NCI-H2171 treated with DMSO at 0.1 percent for 48 hours (cell line): ENCODE results near the gene MRPL43.
A peak's percentile ranks its signal among the peaks of the same experiment; 100 is the strongest.
"Not testable (repeated sequence)": the region's sequence is repeated elsewhere in the genome, so short reads cannot be mapped to it uniquely, and the experiment has no call there.

Experiments
- DNase-seq: peaks from one replicate; lab custom pipeline; 2025; lab: John Stamatoyannopoulos, UW

The MRPL43 gene

DNA sequence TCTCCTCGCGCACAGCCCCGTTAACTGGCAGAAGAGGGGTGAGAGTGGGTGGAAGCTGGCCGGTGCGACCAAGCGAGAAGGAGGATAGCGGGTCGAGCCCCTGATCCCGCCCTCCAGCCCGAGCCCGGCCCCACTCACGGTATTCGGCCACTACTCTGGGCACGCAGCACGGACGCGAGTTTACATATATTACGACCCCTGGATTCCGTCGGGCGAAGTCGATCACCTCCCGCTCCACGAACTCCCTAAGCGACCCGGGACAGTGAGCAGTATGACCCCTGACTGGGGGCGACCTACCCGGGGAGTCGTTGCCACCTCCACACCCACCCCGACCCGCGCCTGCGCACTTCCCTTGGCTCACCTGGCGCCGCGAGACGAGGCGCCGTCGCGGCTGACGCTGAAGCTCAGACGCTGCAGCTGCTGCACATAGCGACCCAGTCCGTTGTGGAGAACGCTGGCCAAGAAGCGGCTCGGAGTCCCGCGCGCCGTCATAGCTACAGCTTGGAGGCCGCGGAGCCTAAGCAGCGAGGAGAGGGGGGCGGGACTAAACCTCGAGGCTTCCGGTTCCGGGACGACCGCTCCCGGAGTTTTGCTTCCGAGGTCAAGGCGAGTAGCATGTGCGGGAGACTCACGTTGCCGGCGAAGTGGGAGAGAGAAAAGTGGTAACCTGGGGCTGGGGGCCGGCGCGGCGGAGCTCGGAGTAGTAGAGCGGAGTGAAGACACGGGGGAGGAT lies at the start of gene MRPL43, which contains the start of gene TWNK:
Gene MRPL43 (minus strand): TSS at position 546 of the 733 bp plus-strand sequence. CDS start 54 bp downstream, at position 492.
Gene TWNK (plus strand): TSS at position 592 of the 733 bp plus-strand sequence. CDS start 668 bp downstream, outside the sequence.
- DNase-seq = peak; percentile 47

DNA sequence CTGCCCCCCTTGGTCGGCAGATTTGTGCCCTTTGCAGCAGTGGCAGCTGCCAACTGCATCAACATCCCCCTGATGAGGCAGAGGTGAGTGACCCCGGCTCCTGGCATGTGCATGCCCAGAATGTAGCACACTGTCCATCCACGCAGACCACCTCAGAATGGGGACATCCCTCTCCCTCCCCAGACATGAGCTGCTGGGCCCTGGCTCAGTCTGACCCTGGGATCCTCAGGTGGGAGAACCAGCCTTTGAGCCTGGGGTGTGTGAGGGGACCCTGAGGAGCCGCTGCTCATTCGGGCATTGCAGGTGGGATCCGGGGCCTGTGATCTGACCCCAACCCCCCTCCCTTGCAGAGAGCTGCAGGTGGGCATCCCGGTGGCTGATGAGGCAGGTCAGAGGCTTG lies 49.4 kb upstream of the MRPL43 start:
- DNase-seq = no peak

DNA sequence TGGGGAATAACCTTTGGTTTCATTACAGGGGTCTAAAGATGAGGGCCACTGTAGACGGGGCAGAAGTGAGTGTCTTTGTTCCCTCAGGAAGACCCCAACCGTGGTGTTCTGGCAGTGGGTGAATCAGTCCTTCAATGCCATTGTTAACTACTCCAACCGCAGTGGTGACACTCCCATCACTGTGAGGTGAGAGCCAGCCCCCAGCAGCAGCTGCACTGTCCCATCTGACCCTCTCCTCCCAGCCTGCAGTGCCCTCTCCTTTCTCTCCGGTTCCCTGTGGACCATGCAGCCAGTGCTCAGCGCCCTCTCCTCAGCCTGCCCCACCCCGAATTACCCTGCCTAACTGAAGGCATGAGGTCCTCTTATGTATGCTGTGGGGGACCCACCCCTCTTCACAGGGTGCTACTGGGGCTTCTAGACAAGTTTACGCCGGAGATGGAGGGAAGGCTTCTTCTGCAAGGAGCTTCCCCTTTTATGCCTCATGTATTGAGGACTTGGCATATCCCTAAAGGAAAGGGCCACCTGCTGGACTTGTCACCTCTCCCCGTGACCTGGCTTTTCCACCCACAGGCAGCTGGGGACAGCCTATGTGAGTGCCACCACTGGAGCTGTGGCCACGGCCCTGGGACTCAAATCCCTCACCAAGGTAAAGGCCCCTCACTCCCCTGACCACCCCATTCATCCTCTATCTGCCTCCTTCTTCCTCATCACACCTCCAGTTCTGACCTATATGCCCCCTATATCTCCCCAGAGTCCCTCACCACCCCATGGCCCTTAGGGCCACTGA lies 48.8 kb upstream of the MRPL43 start:
- DNase-seq = no peak

DNA sequence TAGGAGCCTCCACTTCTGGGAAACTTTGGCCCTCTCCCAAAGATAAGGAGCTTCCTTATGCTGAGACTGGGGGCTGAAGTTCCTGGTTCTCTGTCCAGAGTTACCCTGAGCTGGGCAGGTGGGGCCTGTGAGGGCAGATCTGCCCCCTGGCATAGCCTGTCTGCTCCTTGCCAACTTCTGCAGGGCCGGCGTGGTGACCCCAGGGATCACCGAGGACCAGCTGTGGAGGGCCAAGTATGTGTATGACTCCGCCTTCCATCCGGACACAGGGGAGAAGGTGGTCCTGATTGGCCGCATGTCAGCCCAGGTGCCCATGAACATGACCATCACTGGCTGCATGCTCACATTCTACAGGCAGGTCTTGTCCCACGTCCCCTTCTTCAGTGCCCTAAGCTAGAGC lies 48.0 kb upstream of the MRPL43 start:
- no peak for DNase-seq

DNA sequence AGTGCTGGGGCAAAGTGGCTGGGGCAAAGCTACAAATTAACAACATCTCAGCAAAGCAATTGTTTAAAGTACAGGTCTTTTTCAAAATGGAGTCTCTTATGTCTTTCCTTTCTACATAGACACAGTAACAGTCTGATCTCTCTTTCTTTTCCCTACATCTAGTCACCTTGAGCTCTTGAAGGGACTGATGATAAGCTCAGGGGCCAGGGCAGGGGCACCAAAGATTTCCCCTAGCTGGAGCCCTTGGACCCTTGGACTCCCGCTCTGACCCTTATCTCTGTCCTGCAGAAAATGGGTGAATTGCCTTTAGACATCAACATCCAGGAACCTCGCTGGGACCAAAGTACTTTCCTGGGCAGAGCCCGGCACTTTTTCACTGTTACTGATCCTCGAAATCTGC lies 47.1 kb upstream of the MRPL43 start:
- not testable (repeated sequence) for DNase-seq

DNA sequence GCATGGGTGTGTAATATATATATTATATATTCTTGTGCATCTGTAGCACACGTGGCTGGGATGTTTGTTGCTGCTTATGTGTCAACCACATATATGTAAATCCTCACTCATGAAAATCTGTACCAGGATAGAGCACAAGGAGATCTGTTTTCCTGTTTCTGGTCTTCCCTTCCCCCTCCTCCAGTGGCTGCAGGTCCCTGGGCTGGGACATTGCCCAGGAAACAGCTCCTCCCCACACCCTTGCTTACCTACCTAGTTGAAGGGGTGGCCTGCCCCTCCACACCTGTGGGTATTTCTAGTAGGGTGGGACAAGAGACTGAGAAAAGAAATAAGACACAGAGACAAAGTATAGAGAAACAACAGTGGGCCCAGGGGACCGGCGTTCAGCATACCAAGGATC lies 46.0 kb upstream of the MRPL43 start:
- no peak for DNase-seq

DNA sequence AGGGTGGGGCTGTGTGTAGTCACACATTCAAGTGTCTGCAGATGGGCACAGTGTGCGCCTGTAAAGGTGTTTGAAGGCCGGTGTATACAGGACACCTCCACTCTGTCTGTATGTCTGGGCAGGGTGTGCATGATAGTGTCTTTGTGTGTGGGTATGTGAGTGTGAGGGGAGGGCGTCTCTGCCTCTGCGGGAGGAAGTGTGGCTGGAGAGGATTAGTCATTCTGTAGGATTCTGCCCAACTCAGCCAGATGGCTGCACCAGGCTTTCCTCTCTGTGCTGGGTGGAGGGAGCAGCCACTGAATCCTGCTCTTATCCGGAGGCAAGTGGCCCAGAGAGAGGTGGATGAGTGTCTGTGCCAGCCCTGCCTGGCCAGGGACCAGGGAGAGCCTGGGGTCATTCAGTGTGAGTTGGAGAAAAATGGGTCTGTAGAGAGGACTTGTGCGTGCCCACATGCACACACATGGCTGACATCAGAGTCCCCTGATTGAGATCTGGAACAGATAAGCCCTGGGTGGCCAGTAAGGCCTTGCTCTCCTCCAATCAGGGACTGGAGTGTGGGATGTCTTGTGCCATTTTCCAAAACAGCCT lies 45.4 kb upstream of the MRPL43 start:
- peak; percentile 48 for DNase-seq

DNA sequence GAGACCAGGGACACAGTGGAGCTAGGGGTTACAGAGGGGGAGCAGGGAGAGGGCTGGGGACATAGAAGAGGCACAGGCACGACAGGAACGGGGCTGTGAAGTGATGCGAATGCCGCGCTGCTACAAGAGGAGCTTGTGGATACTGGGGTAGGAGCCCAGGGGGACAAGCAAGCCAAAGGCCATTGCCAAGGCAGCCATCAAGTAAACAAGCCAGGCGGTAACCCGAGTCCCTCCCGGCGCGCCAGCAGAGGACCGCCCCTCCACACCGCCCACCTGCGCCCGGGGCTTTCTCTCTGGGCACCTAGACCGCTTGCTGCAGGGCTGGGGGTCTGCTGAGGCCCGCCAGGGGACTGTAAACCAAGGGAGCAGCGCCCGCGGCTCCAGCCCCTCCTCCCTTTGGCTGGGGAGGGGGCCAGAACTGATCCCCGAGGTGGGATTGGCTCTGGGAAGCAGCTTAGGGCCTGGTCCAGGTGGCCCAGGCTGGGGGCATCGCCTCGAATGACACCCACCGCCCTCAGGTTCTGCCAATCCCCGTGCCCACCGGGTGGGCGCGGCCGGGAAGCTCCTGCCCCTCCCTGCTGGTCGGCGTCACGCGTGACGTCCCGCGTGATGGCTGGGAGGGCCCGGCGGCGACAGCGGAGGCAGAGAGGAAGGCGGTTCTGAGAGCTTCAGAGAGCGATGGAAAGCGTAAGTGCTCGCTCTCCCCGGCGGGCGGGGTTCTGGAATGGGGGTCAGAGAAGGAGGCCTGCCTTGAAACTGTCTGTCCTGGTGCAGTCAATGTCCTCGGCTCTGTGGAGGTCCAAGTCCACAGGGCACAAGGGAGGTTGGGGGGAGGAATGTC lies 44.7 kb upstream of the MRPL43 start:
- peak; percentile 68 for DNase-seq

DNA sequence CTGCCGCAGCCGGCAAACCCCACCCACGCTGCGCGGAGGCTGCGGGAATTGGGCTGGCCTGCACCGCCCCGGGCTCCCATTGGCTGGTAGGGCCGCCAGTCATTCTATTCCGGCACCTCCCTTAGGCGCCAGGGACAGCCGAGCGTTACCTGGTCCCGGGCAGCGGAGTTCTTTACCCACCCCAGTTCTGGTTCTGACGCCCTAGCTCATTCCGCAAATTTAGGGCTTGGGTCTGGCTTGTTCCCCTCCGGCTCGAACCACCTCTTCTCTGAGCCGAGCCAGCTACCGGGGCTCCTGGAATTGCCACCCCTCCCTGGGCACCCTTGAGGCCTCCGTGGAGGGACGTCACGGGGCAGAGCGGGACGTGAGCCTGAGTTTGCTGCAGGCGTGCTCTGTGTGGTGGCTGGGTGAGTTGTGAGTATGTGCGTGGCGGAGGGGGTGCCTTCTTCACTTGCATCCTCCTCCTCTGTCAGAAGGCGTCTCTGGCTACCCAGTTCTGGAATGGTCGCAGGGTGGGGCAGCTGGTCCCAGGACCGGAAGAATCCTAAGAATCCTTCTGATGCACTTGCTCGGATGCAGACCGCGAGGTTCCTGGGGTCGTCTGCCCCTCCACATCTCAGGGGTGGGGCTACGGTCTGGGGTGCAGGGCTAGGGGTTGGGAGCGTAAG lies 44.0 kb upstream of the MRPL43 start, which contains the start of the genes PDZD7 and SFXN3:
Gene PDZD7 (minus strand): TSS at position 2 of the 668 bp plus-strand sequence. CDS start 910 bp downstream, outside the sequence.
Gene SFXN3 (plus strand): TSS at position 107 of the 668 bp plus-strand sequence. CDS start 3,461 bp downstream, outside the sequence.
- DNase-seq = peak; percentile 78

DNA sequence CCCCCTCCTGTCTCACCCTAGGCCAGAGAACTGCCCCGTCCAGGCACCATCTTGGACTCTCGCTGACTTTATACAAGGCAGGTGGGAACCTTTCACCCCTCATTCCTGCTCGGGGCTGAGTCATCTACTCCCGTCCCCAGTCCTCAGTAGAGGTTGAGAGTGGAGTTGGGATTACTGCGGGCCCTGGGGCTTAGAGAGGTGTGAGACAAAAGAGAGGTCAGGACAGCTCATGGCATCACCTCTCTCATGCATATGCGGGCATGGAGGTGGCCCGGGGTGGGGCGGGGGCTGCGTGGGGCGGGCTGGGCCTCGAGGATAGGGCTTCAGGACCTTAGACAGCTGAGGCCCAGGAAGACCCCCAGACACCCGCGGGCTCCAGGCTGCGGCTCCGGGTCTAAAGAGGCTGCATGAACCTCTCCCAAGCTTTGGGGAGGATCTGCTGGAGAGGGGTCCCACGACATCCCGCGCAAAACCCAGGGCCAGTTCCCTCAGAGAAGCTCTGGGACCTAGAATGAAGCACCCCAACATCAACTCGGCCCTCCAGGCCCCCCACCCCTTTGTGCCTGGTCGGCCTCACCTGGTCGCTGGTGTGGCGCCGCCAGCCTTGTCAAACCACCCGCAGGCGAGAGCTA lies 43.3 kb upstream of the MRPL43 start:
- DNase-seq = no peak

DNA sequence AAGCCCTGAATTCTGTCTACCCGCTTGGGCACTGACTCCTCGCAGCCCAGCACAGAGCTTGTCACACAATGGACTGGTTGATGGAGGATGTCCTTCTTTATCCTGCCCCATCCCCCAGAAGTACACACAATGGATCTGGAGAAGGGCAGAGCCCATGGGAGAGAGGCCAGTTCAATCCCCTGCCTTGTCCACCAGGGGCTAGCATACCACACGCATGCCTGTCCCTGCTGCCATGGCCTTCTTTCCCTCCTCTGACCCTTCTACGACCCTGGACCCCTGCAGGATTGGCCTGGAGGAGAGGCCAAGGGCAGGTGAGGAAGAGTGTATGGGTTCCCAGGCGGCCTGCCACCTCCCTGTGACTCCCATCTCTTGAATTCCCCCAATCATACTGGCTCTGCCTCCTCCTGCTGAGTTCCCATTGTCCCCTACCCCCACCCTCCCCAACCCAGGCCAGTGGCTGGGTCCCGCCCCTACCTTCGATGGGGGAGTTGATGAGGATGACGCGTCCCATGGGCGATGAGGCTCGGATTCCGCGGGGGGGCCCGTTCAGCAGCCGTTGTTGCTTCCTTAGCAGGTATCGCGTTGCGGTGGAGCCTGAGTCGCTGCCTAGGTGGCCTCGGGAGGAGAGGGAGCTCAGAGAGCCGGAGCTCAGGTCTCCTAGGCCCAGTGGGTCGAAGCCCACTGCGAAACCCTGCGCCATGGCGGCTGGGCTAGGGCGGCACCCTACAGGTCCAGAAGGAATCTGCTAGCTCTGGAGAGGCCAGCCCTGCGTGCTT lies 42.4 kb upstream of the MRPL43 start:
- peak; percentile 5 for DNase-seq

DNA sequence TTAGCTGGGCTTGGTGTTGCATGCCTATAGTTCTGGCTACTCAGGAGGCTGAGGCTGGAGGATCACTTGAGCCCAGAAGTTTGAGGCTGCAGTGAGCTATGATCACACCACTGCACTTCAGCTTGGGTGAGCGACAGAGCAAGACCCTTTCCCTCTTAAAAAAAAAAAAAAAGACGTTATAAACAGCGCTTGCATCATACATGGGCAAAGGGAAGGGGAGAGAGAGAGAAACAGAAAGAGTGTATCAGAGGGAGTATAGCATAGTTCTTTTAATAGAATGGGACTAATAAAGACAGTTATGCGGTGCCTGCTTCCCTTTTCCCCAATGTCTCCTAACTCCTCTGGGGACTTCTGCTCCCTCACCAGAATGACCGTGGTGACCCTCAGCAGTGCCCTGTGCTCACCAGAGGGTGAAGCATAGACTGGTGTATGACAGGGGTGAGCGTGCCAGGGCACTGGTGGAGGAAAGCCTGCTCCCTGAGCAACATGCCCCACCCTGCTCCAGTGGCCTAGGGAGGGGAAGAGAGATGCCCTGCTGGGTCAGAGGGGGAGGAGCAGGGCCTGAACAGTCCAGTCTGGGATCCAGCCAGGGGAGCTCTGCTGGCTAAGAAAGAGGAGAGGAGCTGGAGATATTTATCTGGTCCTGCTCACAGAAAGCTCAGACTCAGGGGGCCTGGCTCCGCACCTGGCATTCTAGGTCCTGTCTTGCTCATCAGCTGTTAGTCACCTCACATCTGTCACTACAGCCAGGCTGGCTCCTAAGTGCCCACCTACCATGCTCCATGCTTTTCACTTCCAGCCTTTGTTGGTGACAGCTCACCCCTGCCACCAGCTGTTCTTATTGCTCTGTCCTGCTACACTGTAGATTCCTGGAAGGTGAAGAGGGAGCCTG lies 41.4 kb upstream of the MRPL43 start:
- DNase-seq = peak; percentile 69

DNA sequence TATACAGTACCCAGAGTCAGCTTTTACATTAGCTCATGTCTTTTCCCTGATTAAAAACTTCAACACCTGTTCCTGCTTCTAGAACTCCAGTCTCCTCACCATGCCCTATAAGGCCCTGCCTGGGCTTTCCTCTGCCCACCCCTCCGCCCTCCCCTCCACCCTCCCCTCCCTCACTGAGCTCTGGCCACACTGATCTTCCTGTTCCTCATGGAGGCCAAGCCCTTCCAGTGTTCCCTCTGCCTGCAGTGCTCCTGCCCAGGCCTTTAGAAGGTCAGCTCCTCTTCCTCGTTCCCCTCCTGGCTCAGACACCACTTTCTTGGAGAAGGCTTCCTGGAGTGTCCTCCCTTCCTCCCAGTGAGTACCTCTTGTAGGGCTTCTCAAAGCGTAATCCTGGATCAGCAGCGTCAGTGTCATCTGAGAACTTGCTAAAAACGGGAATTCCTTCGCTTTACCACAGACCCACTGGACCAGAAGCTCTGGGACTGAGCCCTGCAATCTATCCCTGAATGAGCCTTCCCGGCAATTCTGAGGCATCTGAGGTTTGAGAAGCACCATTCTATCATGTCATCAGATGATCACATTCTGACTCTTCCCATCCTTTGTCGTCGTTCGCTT lies 39.9 kb upstream of the MRPL43 start:
- no peak for DNase-seq

DNA sequence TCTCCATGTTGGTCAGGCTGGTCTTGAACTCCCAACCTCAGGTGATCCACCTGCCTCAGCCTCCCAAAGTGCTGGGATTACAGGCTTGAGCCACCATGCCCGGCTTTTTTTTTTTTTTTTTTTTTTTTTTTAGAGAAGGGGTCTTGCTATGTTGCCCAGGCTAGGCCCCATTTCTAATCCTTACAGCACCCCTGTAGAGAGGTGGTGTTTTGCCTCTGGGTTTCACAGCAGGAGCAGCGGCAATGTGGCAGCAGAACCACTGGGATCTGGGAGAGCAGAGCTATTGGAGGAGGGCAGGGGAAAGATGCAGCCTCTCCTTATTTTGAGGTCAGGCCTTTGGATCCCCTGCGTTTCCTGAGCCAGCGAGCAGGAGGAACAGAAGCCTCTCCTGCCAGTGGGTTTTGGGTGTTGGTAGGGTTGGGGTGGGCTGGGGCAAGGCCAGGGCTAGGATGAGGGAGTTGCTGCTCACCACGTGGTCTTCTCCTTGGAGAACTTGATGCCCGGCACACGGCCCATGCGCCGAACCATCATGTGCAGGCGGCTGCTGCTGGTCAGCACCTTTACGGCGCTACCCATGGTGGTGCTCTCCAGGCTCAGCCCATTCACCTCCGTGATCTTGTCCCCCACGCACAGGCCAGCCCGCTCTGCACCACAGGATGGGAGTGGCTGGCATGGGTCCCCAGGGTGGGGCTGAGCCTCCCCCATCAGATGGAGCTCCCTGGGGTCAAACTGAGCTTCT lies 35.8 kb upstream of the MRPL43 start:
- DNase-seq = no peak

DNA sequence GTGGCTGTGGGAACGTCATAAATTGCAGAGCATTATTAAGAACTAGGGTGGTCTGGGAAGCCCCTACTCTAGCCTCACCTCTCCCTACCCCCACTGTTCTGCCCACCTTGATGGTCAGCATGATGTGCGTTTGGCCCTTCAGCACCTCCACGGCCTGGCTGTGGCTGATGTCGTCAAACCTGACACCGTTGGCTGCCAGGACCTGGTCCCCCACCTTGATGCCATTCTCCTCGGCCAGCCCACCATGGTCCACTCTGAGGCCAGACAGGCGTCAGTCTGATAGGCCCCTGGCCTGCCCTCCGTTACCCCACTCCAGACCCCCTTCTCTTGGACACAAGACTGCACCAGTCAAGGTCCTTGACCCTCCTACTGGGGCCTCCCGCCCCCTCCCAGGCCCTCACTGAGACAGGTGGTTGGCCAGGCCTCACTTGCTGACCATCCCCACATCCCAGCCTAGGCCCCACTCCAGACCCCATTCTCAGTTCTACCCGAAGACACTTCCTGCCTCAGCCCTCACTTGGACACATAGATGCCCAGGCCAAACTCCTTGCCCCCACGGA lies 34.5 kb upstream of the MRPL43 start:
- no peak for DNase-seq

DNA sequence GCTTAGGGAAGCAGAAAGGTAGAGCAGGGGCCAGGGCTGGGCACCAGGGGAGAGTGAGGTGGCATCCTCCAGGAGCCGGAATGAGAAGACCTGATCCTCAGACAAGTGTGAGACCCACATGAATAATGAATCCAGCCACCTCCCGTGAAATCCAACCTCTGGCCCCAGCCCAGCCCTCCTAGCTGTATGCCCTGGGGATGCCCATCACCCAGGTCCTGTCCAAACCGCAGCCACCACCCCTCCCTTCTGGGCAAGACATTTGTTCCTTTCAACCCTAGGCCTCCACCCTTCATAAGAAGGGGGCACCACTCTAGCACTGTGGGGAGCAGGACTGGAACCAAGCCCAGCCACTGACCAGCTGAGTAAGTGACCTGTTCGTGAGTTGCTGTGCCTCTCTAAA lies 33.9 kb upstream of the MRPL43 start:
- DNase-seq = no peak

DNA sequence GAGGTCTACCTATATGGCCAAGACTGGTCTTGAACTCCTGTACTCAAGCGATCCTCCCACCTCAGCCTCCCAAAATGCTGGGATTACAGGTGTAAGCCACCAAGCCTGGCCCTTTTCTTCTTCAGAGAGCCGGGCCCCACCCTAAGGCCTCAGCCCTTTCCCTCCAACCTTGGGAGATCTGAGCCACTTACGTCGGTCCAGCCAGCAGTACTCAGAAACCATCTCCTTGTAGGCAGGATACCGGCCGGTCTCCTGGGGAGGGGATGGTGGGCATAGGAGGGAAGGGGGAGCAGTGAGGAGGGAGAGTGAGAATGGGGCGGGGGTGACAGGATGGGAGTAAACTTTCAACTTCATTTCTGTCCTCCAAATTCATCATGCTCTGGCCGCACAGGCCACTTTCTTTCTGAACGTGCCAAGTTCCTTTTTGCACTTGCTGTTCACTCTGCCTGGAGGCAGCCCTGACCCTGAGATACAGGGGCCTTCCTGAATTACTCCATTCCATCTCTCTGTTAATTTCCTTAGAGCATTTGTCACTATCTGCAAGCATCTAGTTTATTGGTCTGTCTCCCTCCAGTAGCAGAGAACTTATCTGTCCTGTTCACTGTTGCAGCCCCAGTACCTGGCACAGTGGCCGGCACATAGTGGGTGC lies 33.3 kb upstream of the MRPL43 start:
- no peak for DNase-seq
